ENCODE data around the gene LPCAT1. TPM values are rescaled to one million over a fixed set of nuclear protein-coding genes. Genes with fewer than 3 reads are reported as not detected.

LPCAT1 gene
- total RNA-seq, 2 donors from 2014 or later = 78.5 to 124 TPM

DNA sequence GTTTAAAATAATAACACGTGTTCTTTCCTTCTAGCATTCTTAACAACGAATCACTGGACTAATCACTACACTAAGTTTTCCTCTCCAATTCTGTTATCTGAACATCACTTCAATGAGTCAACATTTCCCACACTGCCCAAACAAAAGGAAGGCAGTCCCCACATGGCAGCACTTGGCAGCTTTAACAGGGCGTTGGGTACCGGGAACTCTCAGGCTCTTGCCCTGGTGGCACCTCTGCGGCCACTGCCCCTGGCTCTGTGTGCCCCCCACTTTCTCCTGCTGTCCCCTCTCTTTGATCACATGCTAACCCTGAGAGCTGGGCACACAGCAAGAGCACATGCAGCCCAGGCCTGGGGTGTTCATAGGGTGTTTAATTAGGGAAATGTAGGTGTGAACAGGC is 94.3 kb downstream of the LPCAT1 start:
- H3K4me1 ChIP-seq (ENCODE audit: control insufficient read depth, insufficient read depth, low read length) = no peaks in the 10 kb centered on the region
- Mint-ChIP-seq H3K36me3 (ENCODE audit: low read depth) (no peaks in the 10 kb centered on the region), H3K27ac (no peak overlapping the region), H3K4me1 (no peaks in the 10 kb centered on the region), H3K4me3 (no peak overlapping the region), H3K27me3 (ENCODE audit: insufficient read depth) (peaks cover 5% of the 10 kb centered on the region), H3K9me3 (peaks cover 42% of the 10 kb centered on the region)
- no peak overlapping the region for H3K9ac ChIP-seq (ENCODE audit: extremely low read depth, low read length, poor library complexity, severe bottlenecking)
- WGBS, 2 experiments (ENCODE audit: insufficient coverage in 1 of 2, insufficient read length in 1 of 2) = 90 to 94% methylated on average over 2 to 5 of the region's 5 CpGs
- peaks cover 17% of the 10 kb centered on the region for H3K9me3 ChIP-seq (ENCODE audit: control insufficient read depth, low read length)
- peak; percentile 27 for DNase-seq
- H3K4me3 ChIP-seq (ENCODE audit: low read length) = no peak overlapping the region
- H3K27ac ChIP-seq (ENCODE audit: low read depth, low read length) = no peak overlapping the region
- no peaks in the 10 kb centered on the region for H3K36me3 ChIP-seq (ENCODE audit: control insufficient read depth, insufficient read depth, low read length)
- TF ChIP-seq, protein P1, sequence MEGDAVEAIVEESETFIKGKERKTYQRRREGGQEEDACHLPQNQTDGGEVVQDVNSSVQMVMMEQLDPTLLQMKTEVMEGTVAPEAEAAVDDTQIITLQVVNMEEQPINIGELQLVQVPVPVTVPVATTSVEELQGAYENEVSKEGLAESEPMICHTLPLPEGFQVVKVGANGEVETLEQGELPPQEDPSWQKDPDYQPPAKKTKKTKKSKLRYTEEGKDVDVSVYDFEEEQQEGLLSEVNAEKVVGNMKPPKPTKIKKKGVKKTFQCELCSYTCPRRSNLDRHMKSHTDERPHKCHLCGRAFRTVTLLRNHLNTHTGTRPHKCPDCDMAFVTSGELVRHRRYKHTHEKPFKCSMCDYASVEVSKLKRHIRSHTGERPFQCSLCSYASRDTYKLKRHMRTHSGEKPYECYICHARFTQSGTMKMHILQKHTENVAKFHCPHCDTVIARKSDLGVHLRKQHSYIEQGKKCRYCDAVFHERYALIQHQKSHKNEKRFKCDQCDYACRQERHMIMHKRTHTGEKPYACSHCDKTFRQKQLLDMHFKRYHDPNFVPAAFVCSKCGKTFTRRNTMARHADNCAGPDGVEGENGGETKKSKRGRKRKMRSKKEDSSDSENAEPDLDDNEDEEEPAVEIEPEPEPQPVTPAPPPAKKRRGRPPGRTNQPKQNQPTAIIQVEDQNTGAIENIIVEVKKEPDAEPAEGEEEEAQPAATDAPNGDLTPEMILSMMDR (conservative IDR thresholded peaks at IDR 0.05) = no peak
- no peaks in the 10 kb centered on the region for H3K27me3 ChIP-seq (ENCODE audit: control insufficient read depth, insufficient read depth, low read length, poor library complexity, severe bottlenecking)

DNA sequence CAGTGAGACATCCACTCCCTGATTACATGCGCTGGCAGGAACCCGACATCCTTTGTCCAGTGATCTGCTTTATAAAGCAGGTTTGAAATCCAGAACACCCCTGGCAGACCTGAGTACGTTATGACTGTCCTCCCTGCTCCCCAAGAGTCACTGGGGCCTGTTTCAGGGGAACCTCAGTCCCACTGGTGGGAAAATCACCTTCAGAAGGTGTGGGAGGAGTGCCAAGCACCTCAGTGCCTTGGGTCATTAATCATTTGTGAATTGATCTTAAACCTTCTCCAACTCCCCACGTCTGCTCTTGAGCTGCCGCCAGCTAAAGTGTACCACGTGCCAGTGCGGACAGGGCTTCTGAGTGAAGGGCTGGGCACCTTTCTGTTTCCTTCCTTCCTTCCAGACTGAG is 94.7 kb downstream of the LPCAT1 start:
- no peak overlapping the region for H3K4me3 Mint-ChIP-seq
- Histone ChIP-seq H3K27ac (ENCODE audit: low read depth, low read length) (no peak overlapping the region), H3K36me3 (ENCODE audit: control insufficient read depth, insufficient read depth, low read length) (no peaks in the 10 kb centered on the region), H3K4me3 (ENCODE audit: low read length) (no peak overlapping the region), H3K9ac (ENCODE audit: extremely low read depth, low read length, poor library complexity, severe bottlenecking) (no peak overlapping the region), H3K9me3 (ENCODE audit: control insufficient read depth, low read length) (peaks cover 17% of the 10 kb centered on the region), H3K27me3 (ENCODE audit: control insufficient read depth, insufficient read depth, low read length, poor library complexity, severe bottlenecking) (no peaks in the 10 kb centered on the region), H3K4me1 (ENCODE audit: control insufficient read depth, insufficient read depth, low read length) (no peaks in the 10 kb centered on the region)
- no peaks in the 10 kb centered on the region for H3K36me3 Mint-ChIP-seq (ENCODE audit: low read depth)
- peaks cover 5% of the 10 kb centered on the region for H3K27me3 Mint-ChIP-seq (ENCODE audit: insufficient read depth)
- DNase-seq = no peak
- H3K9me3 Mint-ChIP-seq = peaks cover 42% of the 10 kb centered on the region
- TF ChIP-seq, protein P1 (conservative IDR thresholded peaks at IDR 0.05) = no peak
- 85 to 87% methylated on average over 6 to 7 of the region's 7 CpGs for WGBS, 2 experiments (ENCODE audit: insufficient coverage in 1 of 2, insufficient read length in 1 of 2)
- no peak overlapping the region for H3K27ac Mint-ChIP-seq
- H3K4me1 Mint-ChIP-seq = no peaks in the 10 kb centered on the region

- no peaks in the 10 kb centered on the region for H3K36me3 Mint-ChIP-seq (ENCODE audit: low read depth)
- Histone ChIP-seq H3K4me1 (ENCODE audit: control insufficient read depth, insufficient read depth, low read length) (no peaks in the 10 kb centered on the region), H3K27me3 (ENCODE audit: control insufficient read depth, insufficient read depth, low read length, poor library complexity, severe bottlenecking) (no peaks in the 10 kb centered on the region), H3K9me3 (ENCODE audit: control insufficient read depth, low read length) (peaks cover 17% of the 10 kb centered on the region), H3K27ac (ENCODE audit: low read depth, low read length) (no peak overlapping the region), H3K36me3 (ENCODE audit: control insufficient read depth, insufficient read depth, low read length) (no peaks in the 10 kb centered on the region), H3K4me3 (ENCODE audit: low read length) (no peak overlapping the region), H3K9ac (ENCODE audit: extremely low read depth, low read length, poor library complexity, severe bottlenecking) (no peak overlapping the region)
- 63 to 84% methylated on average over 1 of the region's 1 CpG for WGBS, 2 experiments (ENCODE audit: insufficient coverage in 1 of 2, insufficient read length in 1 of 2)
- no peak overlapping the region for H3K4me3 Mint-ChIP-seq
- DNase-seq = no peak
- H3K27me3 Mint-ChIP-seq (ENCODE audit: insufficient read depth) = peaks cover 5% of the 10 kb centered on the region
- no peaks in the 10 kb centered on the region for H3K4me1 Mint-ChIP-seq
- TF ChIP-seq, protein P1 (conservative IDR thresholded peaks at IDR 0.05) = no peak
- H3K9me3 Mint-ChIP-seq = peaks cover 38% of the 10 kb centered on the region
- H3K27ac Mint-ChIP-seq = no peak overlapping the region
Measured at GRCh38 chr5:1428107-1428506, 95.7 kb downstream of the LPCAT1 start.

All from endodermal cell (in vitro differentiated cells).